Inferior parietal cortex (tissue), 1 donor: ENCODE results near the gene DPYSL3.

Experiments
- DNase-seq: peaks from one replicate; pipeline ENCODE4 v3.0.0-alpha.2; 2016; ENCODE audit errors: extremely low spot score

DPYSL3 gene

GRCh38 chr5:147472664-147473475, 37.0 kb downstream of the DPYSL3 start:
- no peak for DNase-seq

- DNase-seq = no peak
Measured at GRCh38 chr5:147467973-147468508, 41.8 kb downstream of the DPYSL3 start.

GRCh38 chr5:147466360-147466980, 43.4 kb downstream of the DPYSL3 start:
- no peak for DNase-seq

GRCh38 chr5:147465747-147466146, 44.1 kb downstream of the DPYSL3 start:
- DNase-seq = no peak

- no peak for DNase-seq
Measured at GRCh38 chr5:147464211-147464610, 45.7 kb downstream of the DPYSL3 start.

GRCh38 chr5:147461915-147462314, 48.0 kb downstream of the DPYSL3 start:
- no peak for DNase-seq

GRCh38 chr5:147460380-147460779, 49.5 kb downstream of the DPYSL3 start:
- no peak for DNase-seq

- DNase-seq = no peak
Measured at GRCh38 chr5:147458581-147458980, 51.3 kb downstream of the DPYSL3 start.

GRCh38 chr5:147455822-147456450, 53.9 kb downstream of the DPYSL3 start:
- DNase-seq = no peak

- DNase-seq = no peak
Measured at GRCh38 chr5:147454996-147455677, 54.7 kb downstream of the DPYSL3 start.

GRCh38 chr5:147453875-147454814, 55.7 kb downstream of the DPYSL3 start:
- DNase-seq = peak; percentile 78

GRCh38 chr5:147452165-147452811, 57.6 kb downstream of the DPYSL3 start:
- no peak for DNase-seq

GRCh38 chr5:147451193-147451592, 58.7 kb downstream of the DPYSL3 start:
- DNase-seq = no peak

- no peak for DNase-seq
Measured at GRCh38 chr5:147450606-147451005, 59.3 kb downstream of the DPYSL3 start.

GRCh38 chr5:147448766-147449165, 61.1 kb downstream of the DPYSL3 start:
- DNase-seq = no peak

GRCh38 chr5:147446523-147446922, 63.3 kb downstream of the DPYSL3 start:
- DNase-seq = no peak

GRCh38 chr5:147445917-147446316, 64.0 kb downstream of the DPYSL3 start:
- no peak for DNase-seq

- no peak for DNase-seq
Measured at GRCh38 chr5:147445090-147445489, 64.8 kb downstream of the DPYSL3 start.

GRCh38 chr5:147442224-147442623, 67.6 kb downstream of the DPYSL3 start:
- DNase-seq = no peak

GRCh38 chr5:147441191-147441695, 68.6 kb downstream of the DPYSL3 start:
- no peak for DNase-seq
